Measurements from ENCODE around the gene MBOAT1. TPM values are rescaled to one million over a fixed set of nuclear protein-coding genes. Genes with fewer than 3 reads are reported as not detected.

MBOAT1 gene
- total and polyA plus RNA-seq, 12 donors, result 1.5 to 7.9 (median 3.8) TPM

GRCh38 chr6:20175810-20176410, 36.4 kb downstream of the MBOAT1 start:
- Histone ChIP-seq H3K36me3 (no peaks in the 10 kb centered on the region), H3K9me3 (peaks cover 0 to 5% (median 0%) of the 10 kb centered on the region in 11 donors), H3K27ac (no peak overlapping the region), H3K27me3 (no peaks in the 10 kb centered on the region), H3K4me1 (peaks cover 0 to 36% (median 0%) of the 10 kb centered on the region in 9 donors), H3K4me3 (no peak overlapping the region)
- WGBS, 2 donors, result 95 to 98% methylated on average over 4 of the region's 4 CpGs
- ATAC-seq (no peak), DNase-seq (no peak)
- no peak for TF ChIP-seq CTCF (IDR thresholded peaks at IDR 0.05)
- intact Hi-C loops (cut with DNase I), result loop anchor here in 1 of 10 donors (5.0 kb wide), 1 partner anchor 36 kb away; the partner anchor contains the start of gene MBOAT1

GRCh38 chr6:20173833-20174792, 38.2 kb downstream of the MBOAT1 start:
- Histone ChIP-seq H3K27me3 (no peaks in the 10 kb centered on the region), H3K36me3 (no peaks in the 10 kb centered on the region), H3K9me3 (no peaks in the 10 kb centered on the region), H3K4me1 (peaks cover 0 to 49% (median 11%) of the 10 kb centered on the region in 9 donors), H3K27ac (peak overlapping the region in 2 of 10 donors; percentile 29 to 60), H3K4me3 (no peak overlapping the region)
- TF ChIP-seq CTCF (IDR thresholded peaks at IDR 0.05), result no peak
- DNase-seq (no peak), ATAC-seq (peak in 3 of 8 donors; percentile 21 to 40 (median 30))
- intact Hi-C loops (cut with DNase I), result loop anchor here in 1 of 10 donors (5.0 kb wide), 1 partner anchor 38 kb away; the partner anchor contains the start of gene MBOAT1
- WGBS, 2 donors, result 87 to 88% methylated on average over 13 of the region's 13 CpGs

GRCh38 chr6:20172842-20173456, 39.3 kb downstream of the MBOAT1 start:
- no peak overlapping the region for H3K27ac ChIP-seq

More at GRCh38 chr6:20172842-20173456, 39.3 kb downstream of the MBOAT1 start:
- TF ChIP-seq CTCF (IDR thresholded peaks at IDR 0.05), result no peak
- ATAC-seq (no peak), DNase-seq (no peak)
- no peaks in the 10 kb centered on the region for H3K36me3 ChIP-seq
- no peaks in the 10 kb centered on the region for H3K9me3 ChIP-seq
- H3K27me3 ChIP-seq, result no peaks in the 10 kb centered on the region
- intact Hi-C loops (cut with DNase I), result loop anchor here in 1 of 10 donors (5.0 kb wide), 1 partner anchor 39 kb away; the partner anchor contains the start of gene MBOAT1
- H3K4me1 ChIP-seq, result peaks cover 0 to 54% (median 15%) of the 10 kb centered on the region in 9 donors
- H3K4me3 ChIP-seq, result no peak overlapping the region
- 91 to 92% methylated on average over 3 of the region's 3 CpGs for WGBS, 2 donors

Measured in heart right ventricle (tissue), 16 donors.